ENCODE data around the gene LRRC42. TPM values are rescaled to one million over a fixed set of nuclear protein-coding genes. Genes with fewer than 3 reads are reported as not detected.

The LRRC42 gene
- total and polyA plus RNA-seq, 10 of the 15 experiments (the other 5 are each of a cell fraction or from before 2014, with no cell fraction given), result 11.0 to 34.4 (median 23.0) TPM

- ChIA-PET SMC1A (ENCODE audit: uncharacterized antibody, unreplicated experiment) (no interaction called here), POLR2A (interaction anchor here (0.6 kb wide), 1 partner anchor 118 kb away, joined by 5 read pairs; no protein-coding TSS in a partner anchor), RAD21 (ENCODE audit: unreplicated experiment) (no interaction called here), CTCF (interaction anchor here (0.5 kb wide), 1 partner anchor 137 kb away, joined by 3 read pairs; no protein-coding TSS in a partner anchor)
- H3K4me1 ChIP-seq (ENCODE audit: control insufficient read depth, insufficient read depth, low read length), result no peaks in the 10 kb centered on the region
- no peak for FAIRE-seq
- H3K9ac ChIP-seq (ENCODE audit: control insufficient read depth, insufficient read depth, low read length), result no peak overlapping the region
- intact Hi-C loops (cut with micrococcal nuclease; ENCODE audit: unreplicated experiment) (no loop called here), in situ Hi-C loops (cut with MboI) (no loop called here)
- H3K79me2 ChIP-seq (ENCODE audit: control insufficient read depth, insufficient read depth, low read length), result no peaks in the 10 kb centered on the region
- no peak overlapping the region for H3K4me2 ChIP-seq (ENCODE audit: control insufficient read depth, insufficient read depth)
- H3K9me3 ChIP-seq (replicated peaks; ENCODE audit: control insufficient read depth, insufficient read depth, low read length), result no peaks in the 10 kb centered on the region
- no peak overlapping the region for H2AFZ ChIP-seq (ENCODE audit: control insufficient read depth, low read depth, low read length)
- no peak overlapping the region for H3K4me3 ChIP-seq
- H3K27me3 ChIP-seq (replicated peaks in 1 of 2; ENCODE audit: control insufficient read depth in 2 of 2, insufficient read depth in 2 of 2, low read length in 1 of 2), result no peaks in the 10 kb centered on the region; a peak in 1 of 4 replicates
- no peak for DNase-seq (ENCODE audit: low read depth, low spot score)
- 30% methylated on average over 8 of the region's 8 CpGs for WGBS (ENCODE audit: insufficient coverage, insufficient replicate concordance, low lambda C conversion rate, missing lambda C conversion rate)
- H3K36me3 ChIP-seq (ENCODE audit: control insufficient read depth in 2 of 2, insufficient read depth in 2 of 2, low read length in 1 of 2), result no peaks in the 10 kb centered on the region
- ATAC-seq, result no peak
- BruUV-seq (replicated peaks), result no TSS peak
- no peaks in the 10 kb centered on the region for H4K20me1 ChIP-seq (ENCODE audit: control insufficient read depth, insufficient read depth)
- H3K27ac ChIP-seq (ENCODE audit: control insufficient read depth, insufficient read depth), result no peak overlapping the region
- no peak for TF ChIP-seq CEBPB (IDR thresholded peaks at IDR 0.05; ENCODE audit: borderline replicate concordance in 1 of 2, low read depth in 2 of 2, low read length in 2 of 2)
- TF ChIP-seq E4F1 (IDR thresholded peaks at IDR 0.05; ENCODE audit: borderline replicate concordance, partially characterized antibody), result no peak
- no peak for TF ChIP-seq STAT3 (IDR thresholded peaks at IDR 0.05; ENCODE audit: low read depth, low read length)
- no peak for TF ChIP-seq YY1 (IDR thresholded peaks at IDR 0.05; ENCODE audit: low read depth, low read length)
- TF ChIP-seq PRDM15 (CRISPR knock-in tag; IDR thresholded peaks at IDR 0.05), result no peak
- no peak for TF ChIP-seq KLF5 (IDR thresholded peaks at IDR 0.05; ENCODE audit: partially characterized antibody)
- no peak for TF ChIP-seq SRF (IDR thresholded peaks at IDR 0.05; ENCODE audit: low read depth in 2 of 2, low read length in 2 of 2)
- TF ChIP-seq BCL11A (IDR thresholded peaks at IDR 0.05; ENCODE audit: low read depth, low read length), result no peak
- TF ChIP-seq CHD2 (IDR thresholded peaks at IDR 0.05; ENCODE audit: borderline replicate concordance, low read depth, low read length), result no peak
- TF ChIP-seq SMC3 (IDR thresholded peaks at IDR 0.05; ENCODE audit: borderline replicate concordance, low read length), result no peak
- TF ChIP-seq FOXM1 (IDR thresholded peaks at IDR 0.05; ENCODE audit: low read depth, low read length), result no peak
- no peak for TF ChIP-seq GABPA (IDR thresholded peaks at IDR 0.05; ENCODE audit: low read depth)
- no peak for TF ChIP-seq RAD21 (IDR thresholded peaks at IDR 0.05; ENCODE audit: insufficient read depth, low read depth, low read length)
These were observed 70.5 kb downstream of the LRRC42 start for GRCh38 chr1:54016343-54017282.
